Astrocyte of the cerebellum (primary cell): ENCODE measurements around the gene SPACA5B.
"Not testable (repeated sequence)": the region's sequence is repeated elsewhere in the genome, so short reads cannot be mapped to it uniquely, and the experiment has no call there.

Experiments used
- DNase-seq: peaks from one replicate; pipeline ENCODE4 v3.0.0-alpha.2; 2011; ENCODE audit warnings: low read depth
- H3K4me3 ChIP-seq: 2 replicates; pipeline ENCODE4 v1.5.1; 2011; ENCODE audit warnings: mild to moderate bottlenecking, low read depth, low read length, moderate library complexity
- in situ Hi-C: cut with HindIII; loops from 2 replicates; pipeline ENCODE4 v1.10.0; 2017; ENCODE audit warnings: low sequenced_read_pairs
- TF ChIP-seq, protein P1 (sequence below): IDR thresholded peaks from 2 replicates; pipeline ENCODE4 v1.5.1; 2012; ENCODE audit warnings: low read length, low read depth, moderate library complexity, mild to moderate bottlenecking; ENCODE audit errors: missing control alignments

Gene SPACA5B

DNA sequence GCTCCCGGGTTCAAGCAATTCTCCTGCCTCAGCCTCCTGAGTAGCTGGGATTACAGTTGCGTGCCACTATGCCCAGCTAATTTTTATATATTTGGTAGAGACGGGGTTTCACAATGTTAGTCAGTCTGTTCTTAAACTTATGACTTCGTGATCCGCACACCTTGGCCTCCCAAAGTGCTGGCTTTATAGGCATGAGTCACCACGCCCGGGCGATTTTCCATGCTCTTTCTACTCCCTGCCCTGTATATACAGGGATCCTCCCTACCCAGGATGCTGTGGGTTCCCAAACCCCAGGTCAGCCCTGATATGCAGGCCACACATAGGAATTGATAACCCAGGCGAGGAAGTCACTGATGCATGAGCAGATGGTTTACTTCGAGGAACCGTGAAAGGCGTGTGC lies 34.8 kb downstream of the SPACA5B start:
- DNase-seq, result no peak
- TF ChIP-seq, protein P1, sequence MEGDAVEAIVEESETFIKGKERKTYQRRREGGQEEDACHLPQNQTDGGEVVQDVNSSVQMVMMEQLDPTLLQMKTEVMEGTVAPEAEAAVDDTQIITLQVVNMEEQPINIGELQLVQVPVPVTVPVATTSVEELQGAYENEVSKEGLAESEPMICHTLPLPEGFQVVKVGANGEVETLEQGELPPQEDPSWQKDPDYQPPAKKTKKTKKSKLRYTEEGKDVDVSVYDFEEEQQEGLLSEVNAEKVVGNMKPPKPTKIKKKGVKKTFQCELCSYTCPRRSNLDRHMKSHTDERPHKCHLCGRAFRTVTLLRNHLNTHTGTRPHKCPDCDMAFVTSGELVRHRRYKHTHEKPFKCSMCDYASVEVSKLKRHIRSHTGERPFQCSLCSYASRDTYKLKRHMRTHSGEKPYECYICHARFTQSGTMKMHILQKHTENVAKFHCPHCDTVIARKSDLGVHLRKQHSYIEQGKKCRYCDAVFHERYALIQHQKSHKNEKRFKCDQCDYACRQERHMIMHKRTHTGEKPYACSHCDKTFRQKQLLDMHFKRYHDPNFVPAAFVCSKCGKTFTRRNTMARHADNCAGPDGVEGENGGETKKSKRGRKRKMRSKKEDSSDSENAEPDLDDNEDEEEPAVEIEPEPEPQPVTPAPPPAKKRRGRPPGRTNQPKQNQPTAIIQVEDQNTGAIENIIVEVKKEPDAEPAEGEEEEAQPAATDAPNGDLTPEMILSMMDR, result no peak
- H3K4me3 ChIP-seq, result no peak overlapping the region
- in situ Hi-C loops, result no loop called here

- DNase-seq, in situ Hi-C loops, H3K4me3 ChIP-seq: not testable (repeated sequence)
These were observed 35.9 kb downstream of the SPACA5B start for GRCh38 chrX:48166322-48166721.

GRCh38 chrX:48179691-48180090 lies 49.3 kb downstream of the SPACA5B start:
- in situ Hi-C loops, result no loop called here
- TF ChIP-seq, protein P1, result no peak
- DNase-seq, result no peak
- H3K4me3 ChIP-seq, result no peak overlapping the region

DNA sequence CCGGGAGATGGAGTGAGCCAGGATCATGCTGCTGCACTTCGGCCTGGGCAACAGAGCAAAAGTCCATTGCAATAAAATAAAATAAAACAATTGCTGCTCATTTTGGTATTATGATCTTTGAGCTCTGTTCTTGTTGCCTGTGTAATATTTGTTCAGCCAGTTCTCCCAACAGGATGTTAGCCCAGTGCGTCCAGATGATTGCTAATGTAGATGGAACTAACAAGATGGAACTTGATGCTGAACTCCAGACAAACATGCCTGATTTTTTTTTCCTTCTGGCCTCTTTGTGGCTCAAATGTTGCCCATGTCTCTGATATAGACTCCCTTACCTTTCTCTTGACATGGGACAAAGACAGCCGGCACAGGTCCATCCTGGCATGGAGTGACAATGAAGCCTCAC lies 50.4 kb downstream of the SPACA5B start:
- H3K4me3 ChIP-seq, result no peak overlapping the region

GRCh38 chrX:48181882-48182281 lies 51.5 kb downstream of the SPACA5B start:
- in situ Hi-C loops, DNase-seq, H3K4me3 ChIP-seq: not testable (repeated sequence)

More for the DNA sequence above, 50.4 kb downstream of the SPACA5B start:
- no peak for DNase-seq
- TF ChIP-seq, protein P1, result no peak
- in situ Hi-C loops, result no loop called here
